GM19043 (cell line): ENCODE results near the gene HSP90B1.

Experiments used
- ATAC-seq: cut with Tn5 transposase; IDR thresholded peaks from one replicate; pipeline ENCODE4 v1.9.1; 2021; ENCODE audit warnings: low read depth; ENCODE audit not compliant: unreplicated experiment

Gene HSP90B1

GRCh38 chr12:103969391-103969790 is 39.2 kb downstream of the HSP90B1 start:
- no peak for ATAC-seq

- no peak for ATAC-seq
These were observed 43.7 kb downstream of the HSP90B1 start for GRCh38 chr12:103973909-103974308.

- ATAC-seq = no peak
These were observed 45.2 kb downstream of the HSP90B1 start for GRCh38 chr12:103975368-103975767.

- ATAC-seq = no peak
These were observed 48.3 kb downstream of the HSP90B1 start for GRCh38 chr12:103978384-103978982.

GRCh38 chr12:103986829-103987228 is 56.6 kb downstream of the HSP90B1 start:
- no peak for ATAC-seq

GRCh38 chr12:103994235-103994634 is 64.0 kb downstream of the HSP90B1 start:
- no peak for ATAC-seq

- ATAC-seq = no peak
These were observed 66.4 kb downstream of the HSP90B1 start for GRCh38 chr12:103996595-103996994.

GRCh38 chr12:103997286-103997900 is 67.2 kb downstream of the HSP90B1 start:
- no peak for ATAC-seq
